Limb (tissue), 2 donors: ENCODE measurements around the gene TNC.

Experiments used
- DNase-seq, 2 donors: peaks; one replicate each; pipeline ENCODE4 v3.0.0-alpha.2; 2016; ENCODE audit errors: extremely low spot score in 2 of 2

The TNC gene

DNA sequence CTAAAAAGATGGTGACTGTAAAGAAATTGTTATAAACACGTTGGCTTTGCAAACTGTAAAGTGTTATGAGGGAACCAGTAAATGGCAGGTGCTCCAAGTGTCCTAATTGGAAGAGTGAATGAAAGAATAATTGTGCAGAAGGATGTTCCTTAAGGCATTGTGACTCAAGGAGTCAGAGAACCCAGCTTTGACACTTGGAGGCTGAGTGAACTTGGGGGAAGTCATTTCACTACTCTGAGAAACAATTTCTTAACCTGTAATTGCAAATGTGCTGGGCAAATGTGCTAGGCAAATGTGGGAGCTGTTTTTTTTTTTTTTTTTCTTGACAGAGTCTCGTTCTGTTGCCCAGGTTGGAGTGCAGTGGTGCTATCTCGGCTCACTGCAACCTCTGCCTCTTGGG, 103.5 kb downstream of the TNC start:
- no peak for DNase-seq

GRCh38 chr9:115013998-115014397, 104.0 kb downstream of the TNC start:
- peak; percentile 72 to 79 for DNase-seq

DNA sequence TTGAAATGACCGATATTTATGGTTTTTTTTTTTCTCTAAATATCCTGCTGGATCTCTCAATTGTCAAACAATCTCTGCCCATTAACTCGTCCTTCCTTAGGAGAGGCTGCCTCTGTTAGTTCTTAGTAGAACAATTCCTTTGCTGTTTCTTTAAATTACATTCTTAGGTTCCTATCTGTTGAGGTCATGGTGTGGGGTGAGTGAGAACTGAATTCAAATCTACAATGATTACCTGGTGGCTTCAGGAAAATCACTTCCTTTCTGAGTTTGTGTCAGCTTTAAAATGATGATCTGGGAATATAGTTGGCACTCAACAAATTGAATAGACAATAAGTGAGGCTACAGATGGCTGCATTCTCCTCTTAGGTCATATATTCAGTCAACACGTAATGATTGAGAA, 105.5 kb downstream of the TNC start:
- no peak for DNase-seq

DNA sequence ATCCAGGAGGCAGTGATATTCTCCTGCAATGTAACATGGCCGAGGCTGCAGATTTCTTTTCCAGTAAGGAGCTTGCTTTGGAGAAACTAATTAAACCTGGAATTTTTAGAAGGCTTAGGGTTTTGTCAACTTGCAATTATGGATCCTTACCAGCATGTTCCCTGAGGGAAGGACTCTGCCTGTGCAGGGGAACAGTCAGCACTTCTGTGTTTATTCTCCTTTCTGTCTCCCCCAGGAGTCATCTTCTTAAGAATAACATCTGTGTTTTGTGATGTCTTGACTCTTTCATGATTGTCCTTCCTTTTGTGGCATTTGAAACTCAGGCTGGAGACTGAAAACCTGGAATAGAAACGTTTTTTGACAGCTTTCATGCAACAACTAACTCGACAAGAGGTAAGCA, 107.1 kb downstream of the TNC start:
- DNase-seq, result no peak

DNA sequence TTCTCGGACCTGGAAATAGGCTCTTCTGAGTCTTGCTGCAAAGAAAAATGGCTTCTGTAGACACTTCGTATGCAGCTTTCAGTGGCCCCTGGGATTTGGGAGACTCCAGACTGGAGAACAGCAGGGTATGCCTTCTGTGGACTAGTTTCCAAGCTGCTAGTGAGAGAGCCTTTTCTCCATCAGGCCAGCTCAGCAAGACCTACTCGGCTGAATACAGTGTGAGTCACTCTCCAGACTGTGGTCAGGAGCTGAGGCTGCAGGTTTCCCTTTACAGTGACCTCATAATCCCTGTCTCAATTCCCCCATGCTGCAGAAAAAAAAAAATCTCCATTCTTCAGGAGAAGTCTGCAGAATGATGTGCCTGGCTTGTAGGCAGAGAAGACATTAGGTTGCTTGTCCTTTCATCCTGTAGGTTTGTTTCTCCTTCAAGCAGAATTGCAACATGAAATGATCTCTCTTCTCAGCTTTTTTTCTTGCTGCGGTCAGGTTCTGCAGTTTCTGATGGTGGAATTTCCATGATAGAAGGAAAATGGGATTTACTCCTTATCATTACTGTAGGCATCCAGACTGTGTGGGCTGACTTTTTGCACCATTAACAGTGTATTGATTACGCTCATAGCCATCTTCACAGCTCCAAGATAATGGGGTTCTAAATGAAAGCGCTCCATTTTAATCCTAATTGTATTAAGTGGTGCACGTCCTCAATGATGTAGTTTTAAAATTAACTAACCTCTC, 109.3 kb downstream of the TNC start:
- no peak for DNase-seq

DNA sequence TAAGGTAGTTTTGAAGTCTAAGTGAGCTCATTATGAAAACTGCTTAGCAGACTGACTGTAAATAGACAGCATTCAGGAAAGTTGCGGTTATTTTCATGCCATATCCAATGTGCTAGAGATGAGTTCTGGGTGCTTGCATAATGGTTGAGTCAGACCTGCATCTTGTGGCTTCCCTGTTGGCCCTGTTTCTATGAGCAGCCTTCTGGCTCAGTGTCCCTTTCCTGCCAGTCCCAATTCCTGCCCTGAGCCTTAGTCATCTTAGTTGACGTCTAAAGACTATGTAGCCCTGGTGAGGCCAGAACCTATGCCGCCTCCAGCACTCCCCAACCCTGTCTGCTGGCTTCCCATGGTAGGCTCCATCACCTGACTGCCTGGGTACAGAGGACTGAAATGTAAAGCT, 111.3 kb downstream of the TNC start:
- no peak for DNase-seq

GRCh38 chr9:115005322-115005721, 112.6 kb downstream of the TNC start:
- no peak for DNase-seq

- DNase-seq, result no peak
These were observed 113.4 kb downstream of the TNC start for GRCh38 chr9:115004545-115004944.

DNA sequence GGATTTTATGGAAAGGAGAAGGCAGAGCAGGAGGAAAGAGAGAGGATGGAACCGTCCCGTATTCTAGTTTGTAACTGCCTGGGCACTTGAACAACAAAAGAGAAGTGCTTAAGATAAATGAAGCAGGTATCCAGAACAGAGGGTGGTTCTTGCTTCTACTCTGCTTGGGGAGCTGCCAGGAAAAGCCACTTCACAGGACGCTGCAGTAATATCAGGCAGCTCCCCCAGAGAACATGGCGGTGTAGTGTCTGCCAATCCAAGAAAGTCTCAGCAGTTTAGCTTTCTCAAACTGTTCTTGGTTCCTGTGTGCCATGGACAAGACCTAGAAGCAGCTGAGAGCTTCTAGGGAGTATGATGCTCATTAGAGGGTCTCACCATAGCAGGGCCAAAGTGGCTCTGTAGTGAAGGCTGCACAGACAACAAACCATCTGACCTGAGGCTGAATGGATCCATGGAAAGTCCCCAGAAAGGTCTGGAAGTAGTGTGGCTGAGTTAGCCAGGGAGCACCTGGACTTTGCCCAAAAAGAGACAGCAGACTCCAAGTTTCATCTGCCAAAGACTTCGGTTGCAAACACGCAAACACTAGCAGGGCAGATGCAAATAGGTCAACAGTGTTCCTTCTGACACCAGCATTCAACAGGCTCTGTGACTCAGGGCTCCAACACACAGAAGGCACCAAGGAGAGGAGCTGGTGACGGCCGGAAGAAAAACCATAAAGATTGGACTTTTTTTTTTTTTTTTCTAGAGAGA, 115.4 kb downstream of the TNC start:
- no peak for DNase-seq

DNA sequence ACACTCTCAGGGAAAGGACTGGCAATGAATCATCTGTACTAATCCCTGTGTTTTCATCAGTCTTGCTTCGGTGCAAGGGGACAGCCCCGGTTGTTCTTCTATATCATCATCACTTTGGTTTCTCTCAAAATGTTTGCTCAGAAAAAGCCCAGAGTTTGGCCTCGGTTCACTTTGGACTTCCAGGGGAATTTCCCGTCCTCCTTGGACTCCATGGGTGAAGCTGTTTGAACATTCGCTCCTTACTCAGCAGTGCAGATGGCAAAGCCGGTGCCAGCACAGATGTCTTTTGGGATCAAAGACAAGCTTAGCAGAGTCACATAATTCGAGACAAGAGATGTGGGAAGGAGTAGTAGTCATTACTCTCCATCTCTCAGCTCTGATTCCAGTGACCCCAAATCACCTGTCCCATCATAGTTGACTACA, 117.7 kb downstream of the TNC start:
- DNase-seq, result no peak

DNA sequence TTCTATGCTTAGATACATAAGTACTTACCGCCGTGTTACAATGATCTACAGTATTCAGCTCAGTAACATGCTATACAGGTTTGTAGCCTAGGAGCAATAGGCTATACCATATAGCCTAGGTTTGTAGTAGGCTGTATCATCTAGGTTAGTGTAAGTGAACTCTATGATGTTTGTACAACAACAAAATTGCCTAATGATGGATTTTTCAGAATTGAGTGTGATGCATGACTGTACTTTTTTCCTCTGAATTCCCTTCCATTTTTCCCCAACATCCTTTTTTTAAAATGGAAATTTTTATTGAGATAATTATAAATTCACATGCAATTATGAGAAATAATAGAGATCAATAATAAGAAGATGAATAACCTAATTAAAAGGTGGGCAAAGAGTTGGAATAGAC, 119.6 kb downstream of the TNC start:
- DNase-seq, result no peak

- DNase-seq, result no peak
These were observed 122.2 kb downstream of the TNC start for GRCh38 chr9:114995681-114996221.

DNA sequence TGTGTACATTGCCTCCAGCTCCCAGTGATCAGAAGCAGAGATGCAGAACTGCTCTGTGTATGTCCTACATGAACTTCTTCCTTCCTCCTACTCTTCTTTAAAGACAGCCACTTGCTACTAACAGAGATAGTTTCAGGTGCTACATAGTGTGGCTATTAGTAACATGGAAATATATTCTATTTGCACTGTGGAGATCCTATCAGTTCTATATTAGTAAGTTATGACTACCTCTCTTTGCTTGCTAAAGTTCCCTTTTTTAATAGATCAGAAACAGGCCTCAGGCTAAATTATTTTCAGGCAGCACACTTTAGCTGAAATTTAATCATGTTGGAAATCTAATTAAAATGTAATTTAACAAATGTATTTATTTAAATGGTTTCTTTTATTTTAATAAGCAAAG, 123.2 kb downstream of the TNC start:
- DNase-seq, result no peak

GRCh38 chr9:114991861-114992260, 126.1 kb downstream of the TNC start:
- no peak for DNase-seq

DNA sequence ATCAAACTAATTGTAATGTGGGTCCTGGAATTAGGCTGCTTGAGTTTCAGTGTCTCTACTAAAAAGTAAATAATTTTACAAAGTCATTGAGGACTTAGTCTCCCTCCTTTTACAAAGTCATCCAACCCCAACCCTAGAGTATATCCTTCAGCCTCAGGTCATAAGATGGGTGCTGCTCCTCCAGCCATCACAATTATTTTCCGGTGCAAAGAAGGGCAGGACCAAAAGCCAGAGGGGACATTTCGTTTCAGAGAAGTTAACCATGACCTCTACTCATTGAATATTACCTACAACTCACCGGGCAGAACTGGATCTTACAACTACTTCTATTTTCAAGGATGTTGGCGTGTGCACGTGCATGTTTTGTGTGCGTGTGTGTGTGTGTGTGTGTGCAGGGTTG, 127.1 kb downstream of the TNC start:
- no peak for DNase-seq

- DNase-seq, result no peak
These were observed 128.2 kb downstream of the TNC start for GRCh38 chr9:114989600-114990410.

DNA sequence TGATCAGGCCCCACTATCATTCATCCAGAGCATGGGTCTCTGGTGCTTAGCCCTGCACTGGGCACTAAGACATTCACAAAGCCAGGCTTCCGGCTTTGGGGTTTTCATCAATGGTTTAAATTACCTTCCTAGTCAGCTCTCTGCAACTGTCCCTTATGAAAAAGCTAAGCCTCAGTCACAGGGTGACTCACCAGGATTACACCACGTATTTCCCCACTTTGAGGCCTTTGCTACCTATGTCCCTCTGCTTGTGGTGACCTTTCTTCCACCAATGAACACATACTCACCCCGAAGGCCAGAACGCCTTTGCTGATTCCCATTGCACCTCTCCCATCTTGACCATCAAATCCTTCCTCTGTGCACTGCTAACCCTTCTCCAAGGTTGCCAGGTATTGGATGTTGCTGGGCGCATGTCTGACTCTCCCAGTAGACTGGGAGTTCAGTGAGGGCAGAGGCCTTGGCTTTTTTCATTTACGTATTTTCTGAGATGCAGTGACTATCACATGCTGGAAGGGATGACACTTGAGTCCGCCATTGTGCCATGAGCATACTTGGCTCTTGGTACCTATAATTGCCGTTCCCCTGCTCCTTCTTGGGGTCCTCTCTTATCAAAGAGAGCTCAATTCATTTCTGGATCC, 128.9 kb downstream of the TNC start:
- DNase-seq, result no peak

- no peak for DNase-seq
These were observed 130.8 kb downstream of the TNC start for GRCh38 chr9:114987116-114987515.

DNA sequence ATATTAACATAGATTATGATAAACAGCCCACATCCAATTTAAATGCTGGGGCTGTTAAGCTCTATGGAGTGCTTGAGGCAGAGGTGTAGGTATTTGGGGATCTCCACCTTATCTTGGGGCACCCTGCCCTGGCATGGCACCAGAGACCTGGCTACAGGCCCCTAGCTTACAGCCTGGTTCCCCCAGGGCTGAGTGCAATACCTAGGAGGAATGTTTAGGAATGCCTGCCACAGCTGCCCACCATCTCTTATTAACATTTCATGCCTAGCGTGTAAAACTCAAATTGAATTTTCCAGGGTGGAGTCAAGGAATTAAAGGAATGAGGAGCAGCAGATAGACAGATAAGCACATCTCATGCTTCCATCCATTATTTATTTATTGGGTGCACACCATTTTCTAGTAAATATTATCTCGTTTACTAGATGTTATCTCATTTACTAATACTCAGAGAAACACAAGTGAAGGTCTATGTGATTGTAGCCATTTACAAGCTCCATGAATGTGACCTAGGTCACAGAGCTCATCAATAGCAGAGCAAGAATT, 131.9 kb downstream of the TNC start:
- DNase-seq, result no peak

DNA sequence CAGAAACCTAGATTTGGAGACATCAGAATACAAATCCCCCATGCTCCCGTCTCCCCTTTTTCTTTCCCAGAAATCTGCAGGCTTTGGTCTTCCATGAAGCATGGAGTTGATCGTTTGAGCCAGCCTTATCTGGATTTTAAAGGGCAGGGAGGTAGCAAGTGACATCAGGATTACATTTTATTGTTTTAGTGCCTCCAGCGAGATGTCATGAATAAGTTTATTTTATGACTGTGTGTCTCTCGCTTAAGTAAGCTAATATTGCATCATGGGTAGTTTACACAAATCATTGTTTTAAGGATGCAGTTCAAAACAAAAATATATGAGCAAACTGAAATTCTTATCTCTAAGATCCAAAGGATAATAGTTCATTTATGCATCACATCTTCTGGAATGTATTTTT, 136.9 kb downstream of the TNC start:
- no peak for DNase-seq

- DNase-seq, result no peak
These were observed 144.7 kb downstream of the TNC start for GRCh38 chr9:114973216-114973615.
